ENCODE measurements around the gene C1RL.

Gene C1RL, protein sequence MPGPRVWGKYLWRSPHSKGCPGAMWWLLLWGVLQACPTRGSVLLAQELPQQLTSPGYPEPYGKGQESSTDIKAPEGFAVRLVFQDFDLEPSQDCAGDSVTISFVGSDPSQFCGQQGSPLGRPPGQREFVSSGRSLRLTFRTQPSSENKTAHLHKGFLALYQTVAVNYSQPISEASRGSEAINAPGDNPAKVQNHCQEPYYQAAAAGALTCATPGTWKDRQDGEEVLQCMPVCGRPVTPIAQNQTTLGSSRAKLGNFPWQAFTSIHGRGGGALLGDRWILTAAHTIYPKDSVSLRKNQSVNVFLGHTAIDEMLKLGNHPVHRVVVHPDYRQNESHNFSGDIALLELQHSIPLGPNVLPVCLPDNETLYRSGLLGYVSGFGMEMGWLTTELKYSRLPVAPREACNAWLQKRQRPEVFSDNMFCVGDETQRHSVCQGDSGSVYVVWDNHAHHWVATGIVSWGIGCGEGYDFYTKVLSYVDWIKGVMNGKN

DNA sequence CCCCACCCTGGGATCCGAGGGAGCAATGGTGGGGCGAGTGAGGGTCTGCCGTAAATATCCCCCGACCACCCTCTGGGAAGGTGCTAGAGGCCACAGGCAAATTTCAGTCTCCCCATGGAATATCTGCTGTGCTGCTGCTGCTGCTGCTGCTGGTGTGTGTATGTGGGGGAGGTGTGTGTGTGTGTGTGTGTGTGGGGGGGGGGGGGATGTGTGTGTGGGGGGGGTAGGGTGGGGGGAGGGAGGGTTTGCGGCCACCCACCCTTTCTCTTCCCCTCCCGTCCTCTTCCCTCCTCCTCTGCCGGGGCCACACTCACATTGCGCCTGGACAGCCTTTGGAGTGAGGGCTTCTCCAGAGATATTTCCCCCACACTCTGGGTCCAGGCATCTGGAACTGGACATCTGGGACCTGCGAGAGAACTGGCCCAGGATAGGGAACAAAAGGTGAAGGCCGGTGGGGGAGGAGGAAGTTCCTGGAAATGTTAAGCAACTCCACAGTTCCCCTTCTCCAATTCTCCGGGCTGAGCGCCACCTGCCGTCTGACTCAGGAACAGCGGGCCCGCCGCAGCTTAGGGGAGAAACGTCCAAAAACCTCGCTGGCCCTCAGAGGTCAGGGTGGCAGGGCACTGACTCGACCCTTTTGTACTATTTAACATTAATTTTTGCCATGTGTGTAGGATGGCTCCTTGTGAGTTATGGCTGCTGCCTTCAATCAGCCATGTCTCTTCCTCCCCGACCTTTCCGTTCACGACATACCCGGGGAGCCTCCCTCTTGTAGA, at the start of gene C1RL:
Gene C1RL (minus strand): TSS at position 419 of the 776 bp plus-strand sequence. CDS start 34 bp downstream, at position 385.
- DNase-seq (ENCODE audit: low read depth in 1 of 2, low spot score in 1 of 2): peak; percentile 71 to 73

DNA sequence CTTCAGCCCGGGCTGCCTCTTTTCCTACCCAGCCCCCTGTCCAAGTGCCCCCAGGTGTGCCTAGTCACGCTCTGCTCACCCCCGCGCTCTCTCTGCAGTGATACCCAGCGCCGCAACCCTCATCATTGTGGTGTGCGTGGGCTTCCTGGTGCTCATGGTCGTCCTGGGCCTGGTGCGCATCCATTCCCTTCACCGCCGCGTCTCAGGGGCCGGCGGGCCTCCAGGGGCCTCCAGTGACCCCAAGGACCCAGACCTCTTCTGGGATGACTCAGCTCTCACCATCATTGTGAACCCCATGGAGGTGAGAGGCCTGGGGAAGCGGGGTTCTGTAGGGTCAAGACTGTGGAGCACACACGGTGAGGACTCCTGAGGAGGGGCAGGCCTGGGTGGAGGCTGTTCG, 48.4 kb upstream of the C1RL start:
- no peak for DNase-seq (ENCODE audit: low read depth in 1 of 2, low spot score in 1 of 2)

DNA sequence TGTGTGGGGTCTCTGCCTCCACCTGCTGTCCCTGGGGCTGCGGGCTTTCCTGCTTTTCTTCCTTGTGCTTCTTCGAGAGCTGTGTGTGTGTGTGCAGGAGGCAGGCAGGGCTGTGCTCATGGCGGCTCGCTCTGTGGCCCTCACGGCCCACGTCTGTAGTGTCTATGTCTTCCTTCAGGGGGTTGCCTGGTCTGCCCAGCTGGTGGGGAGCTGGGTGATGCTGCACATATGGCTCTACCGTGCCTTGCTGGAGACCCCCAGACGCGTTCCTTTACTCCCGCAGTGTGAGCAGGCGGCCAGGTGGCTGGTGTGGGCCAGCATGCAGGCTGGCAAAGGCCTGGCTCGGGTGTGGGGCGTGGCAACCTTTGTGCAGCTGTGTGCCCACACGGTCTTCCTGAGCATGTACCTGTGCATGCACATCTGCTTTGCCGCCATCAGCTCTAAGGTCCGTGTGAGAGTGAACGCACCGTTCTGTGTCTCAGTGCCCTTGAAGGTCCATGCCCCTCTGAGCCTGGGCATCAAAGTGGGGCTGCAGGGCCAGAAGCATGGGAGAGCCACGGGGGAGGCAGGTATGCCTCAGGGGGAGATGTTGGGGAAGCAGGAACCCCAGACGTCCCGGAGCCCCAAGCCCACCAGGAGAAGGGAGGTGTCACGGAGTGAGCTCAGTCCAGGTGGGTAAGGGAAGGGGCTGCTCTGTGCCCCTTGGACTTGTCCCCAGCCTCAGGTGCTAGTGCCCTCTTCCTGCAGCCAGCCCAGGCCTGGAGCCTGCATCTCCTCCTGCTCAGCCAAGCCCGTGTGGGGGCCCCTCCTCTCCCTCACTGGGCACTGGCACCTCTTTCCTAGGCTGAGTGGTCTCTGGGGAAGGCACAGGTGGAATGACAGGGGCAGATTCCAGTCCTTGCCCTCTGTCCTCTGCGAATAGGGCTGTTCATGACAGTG, 47.5 kb upstream of the C1RL start:
- DNase-seq (ENCODE audit: low read depth in 1 of 2, low spot score in 1 of 2): no peak

DNA sequence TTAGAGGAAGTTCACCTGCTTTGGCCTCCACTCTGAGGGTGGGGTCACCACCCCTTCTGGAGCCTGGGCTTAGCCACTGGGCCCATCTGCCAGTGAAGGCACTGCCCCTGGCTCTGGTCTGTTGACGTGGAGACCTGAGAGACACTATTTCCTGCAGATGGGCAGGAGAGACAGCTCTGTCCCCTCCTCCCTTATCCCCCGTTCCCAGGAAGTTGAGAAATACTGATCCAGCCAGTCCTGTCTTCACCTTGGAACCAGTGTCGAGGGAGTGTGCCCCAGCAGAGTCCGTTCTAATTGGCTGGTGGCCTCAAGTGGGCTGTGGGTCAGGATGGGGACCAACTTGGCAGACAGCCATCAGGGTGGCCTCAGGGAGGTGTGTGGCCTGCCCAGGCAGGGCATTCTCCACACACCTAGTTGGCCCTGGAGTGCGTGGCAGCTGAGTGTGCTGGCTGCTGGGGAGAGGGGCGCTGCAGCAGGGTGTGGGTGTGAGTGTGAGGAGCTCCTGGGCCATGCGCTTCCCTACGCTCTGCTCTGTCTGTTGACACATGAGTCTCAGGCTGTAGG, 46.5 kb upstream of the C1RL start:
- no peak for DNase-seq (ENCODE audit: low read depth in 1 of 2, low spot score in 1 of 2)

DNA sequence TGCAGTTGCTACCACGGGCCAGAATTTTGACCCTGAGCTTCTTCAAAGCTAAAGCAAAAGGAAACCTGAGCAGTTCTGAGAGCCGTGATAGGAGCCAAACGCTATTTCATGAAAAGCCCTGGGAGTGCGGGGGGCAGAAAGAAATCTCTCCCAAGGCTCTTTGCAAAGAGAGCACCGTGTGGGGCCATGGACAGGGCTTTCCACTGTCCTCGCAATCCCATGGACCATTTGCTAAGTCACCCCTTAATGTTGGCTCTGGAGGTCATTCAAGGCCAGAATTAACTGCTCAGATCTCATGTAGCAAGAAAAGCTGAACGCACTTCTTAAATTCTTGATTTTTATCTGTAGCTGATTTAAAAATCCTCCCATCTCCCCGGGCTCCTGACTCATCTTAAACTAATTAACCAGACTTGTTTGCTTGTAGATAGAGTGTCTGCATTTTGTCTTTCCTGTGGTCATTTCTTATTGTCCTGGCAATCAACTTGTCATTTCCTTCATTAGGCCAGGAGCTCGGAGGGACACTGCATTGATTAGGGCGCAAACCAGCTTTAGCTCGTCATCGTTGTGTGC, 46.0 kb upstream of the C1RL start:
- DNase-seq (ENCODE audit: low read depth in 1 of 2, low spot score in 1 of 2): no peak

DNA sequence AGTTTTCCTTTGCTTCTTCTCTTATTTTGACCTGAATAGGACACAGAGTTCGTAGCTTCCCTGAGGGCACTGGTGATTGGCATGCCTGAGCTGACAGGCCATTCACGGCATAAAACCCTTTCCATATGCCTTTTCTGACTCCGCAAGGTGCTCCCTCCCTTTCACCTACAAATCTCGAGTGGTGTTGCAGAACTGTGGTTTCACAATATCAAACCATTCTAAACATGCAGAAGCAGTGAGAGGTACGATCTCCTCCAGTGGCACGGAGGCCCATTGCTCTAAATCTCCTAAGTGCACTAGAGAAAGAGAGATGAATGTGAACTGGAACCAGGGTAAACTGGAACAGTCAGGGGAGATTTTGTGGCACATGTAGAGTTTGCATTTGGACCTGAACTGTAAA, 45.0 kb upstream of the C1RL start:
- no peak for DNase-seq (ENCODE audit: low read depth in 1 of 2, low spot score in 1 of 2)

DNA sequence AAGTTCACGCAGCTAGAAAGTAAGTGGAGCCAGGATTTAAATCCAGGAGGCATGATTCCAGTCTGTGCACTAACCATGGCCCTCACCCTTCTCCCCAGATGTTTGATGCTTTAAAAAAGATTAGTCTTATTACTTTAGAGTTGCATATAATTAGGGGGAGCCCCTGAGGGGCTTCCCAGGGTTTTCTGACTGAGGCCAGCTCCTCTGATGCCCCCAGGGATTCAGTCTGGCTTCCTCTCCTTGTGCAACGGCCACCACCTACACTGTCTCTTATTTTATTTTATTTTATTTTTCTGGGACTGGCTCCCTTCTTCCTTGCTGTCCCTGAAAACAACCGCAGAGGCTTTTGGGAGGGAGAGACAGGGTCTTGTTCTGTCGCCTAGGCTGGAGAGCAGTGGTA, 43.8 kb upstream of the C1RL start:
- no peak for DNase-seq (ENCODE audit: low read depth in 1 of 2, low spot score in 1 of 2)

DNA sequence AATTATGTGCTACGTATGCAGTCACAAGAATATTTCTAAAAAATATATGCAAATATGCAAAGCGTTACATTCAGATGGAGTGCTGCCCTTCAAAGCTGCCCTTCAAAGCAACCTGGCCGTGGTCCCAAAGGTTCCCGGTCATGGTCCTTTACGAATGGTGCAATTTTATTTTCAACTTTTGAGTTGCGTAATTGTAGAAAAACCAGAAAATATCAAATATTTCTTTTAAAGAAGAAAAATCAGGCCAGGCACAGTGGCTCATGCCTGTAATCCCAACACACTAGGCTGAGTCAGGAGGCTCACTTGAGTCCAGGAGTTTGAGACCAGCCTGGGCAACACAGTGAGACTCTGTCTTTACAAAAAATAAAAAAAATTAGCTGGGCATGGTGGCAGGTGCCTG, 42.5 kb upstream of the C1RL start:
- no peak for DNase-seq (ENCODE audit: low read depth in 1 of 2, low spot score in 1 of 2)

DNA sequence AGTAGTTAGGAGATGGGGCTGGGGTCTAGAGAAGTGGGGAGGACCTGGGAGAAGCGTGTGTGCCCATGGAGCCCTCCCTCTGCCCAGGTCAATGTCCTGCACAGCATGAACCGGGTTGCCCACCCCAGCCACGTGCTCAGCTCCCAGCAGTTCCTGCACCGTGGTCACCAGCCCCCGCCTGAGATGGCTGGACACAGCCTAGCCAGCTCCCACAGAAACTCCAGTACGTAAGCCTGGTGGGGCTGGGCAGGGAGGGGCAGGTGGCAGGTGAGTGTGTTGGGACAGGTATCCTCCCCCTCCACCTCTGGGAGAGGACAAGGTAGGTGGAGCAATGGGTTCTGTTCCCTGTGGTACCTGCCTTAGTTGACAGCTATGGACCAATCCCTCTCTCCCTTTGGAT, 41.8 kb upstream of the C1RL start:
- no peak for DNase-seq (ENCODE audit: low read depth in 1 of 2, low spot score in 1 of 2)

DNA sequence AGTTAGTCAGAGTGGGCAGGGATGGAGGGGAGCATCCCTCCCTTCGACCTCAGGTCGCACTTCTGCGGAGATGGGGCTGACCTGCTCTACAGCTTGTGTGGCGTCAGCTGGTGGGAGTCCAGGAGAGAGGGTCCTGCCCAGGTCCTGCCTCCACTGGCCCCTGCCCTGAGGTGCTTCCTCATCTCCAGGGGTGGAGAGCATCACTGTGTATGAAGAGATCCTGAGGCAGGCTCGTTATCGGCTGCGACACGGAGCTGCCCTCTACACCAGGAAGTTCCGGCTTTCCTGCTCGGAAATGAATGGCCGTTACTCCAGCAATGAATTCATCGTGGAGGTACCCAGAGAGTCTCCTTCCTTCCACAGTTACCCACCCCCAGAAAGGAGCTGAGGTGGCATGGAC, 41.3 kb upstream of the C1RL start:
- DNase-seq (ENCODE audit: low read depth in 1 of 2, low spot score in 1 of 2): no peak

DNA sequence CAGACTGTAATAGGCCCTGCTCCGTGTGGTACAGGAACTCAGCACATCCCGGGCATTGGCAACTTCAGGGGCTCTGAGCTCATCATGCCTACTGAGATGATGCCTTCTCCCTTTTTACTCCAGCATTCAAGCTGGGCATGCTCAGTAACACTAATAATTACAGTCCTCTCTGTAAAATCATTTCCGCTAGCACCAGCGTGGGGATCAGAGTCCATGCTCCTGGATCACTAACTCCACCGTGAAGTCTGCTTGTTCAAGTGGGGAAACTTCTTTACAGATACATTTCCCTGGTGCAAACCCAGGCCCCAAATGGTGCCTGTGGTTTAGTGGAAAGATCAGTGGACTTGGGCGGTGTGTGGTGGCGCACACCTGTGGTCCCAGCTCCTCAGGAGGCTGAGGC, 37.9 kb upstream of the C1RL start:
- no peak for DNase-seq (ENCODE audit: low read depth in 1 of 2, low spot score in 1 of 2)

DNA sequence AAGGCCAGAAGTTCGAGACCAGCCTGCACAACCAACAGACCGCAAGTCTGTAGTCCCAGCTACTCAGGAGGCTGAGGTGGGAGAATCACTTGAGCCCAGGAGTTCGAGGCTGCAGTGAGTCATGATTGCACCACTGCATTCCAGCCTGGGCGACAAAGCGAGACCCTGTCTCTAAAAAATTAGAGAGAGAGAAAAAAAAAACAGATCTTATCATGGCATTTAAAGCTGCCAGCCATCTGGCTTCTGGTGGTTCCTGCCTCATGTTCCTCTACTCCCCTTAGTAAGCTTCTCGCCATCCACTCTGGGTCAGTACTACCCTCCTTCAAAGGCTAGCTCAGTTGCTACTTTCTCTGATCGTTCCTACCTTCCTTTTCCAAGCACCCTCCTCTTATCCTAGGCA, 37.2 kb upstream of the C1RL start:
- no peak for DNase-seq (ENCODE audit: low read depth in 1 of 2, low spot score in 1 of 2)

DNA sequence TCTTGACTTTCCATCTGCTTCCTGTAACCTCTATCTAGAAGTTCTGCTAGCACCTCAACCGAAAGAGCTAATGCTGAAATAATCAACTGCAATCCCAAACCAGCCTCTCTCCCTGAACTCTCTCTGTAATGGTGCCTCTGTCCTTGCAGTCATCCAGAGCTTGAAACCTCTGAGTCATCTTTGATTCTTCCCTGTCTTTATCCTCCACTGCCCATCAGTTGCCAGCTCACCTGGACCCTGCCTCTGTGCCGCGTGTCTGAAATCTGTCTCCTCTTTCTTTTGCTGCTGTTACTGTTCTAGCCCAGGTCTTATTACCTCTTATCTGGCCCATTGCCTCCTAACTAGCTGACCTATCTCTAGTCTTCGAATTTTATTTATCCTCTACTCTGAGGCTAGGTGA, 36.7 kb upstream of the C1RL start:
- DNase-seq (ENCODE audit: low read depth in 1 of 2, low spot score in 1 of 2): no peak

DNA sequence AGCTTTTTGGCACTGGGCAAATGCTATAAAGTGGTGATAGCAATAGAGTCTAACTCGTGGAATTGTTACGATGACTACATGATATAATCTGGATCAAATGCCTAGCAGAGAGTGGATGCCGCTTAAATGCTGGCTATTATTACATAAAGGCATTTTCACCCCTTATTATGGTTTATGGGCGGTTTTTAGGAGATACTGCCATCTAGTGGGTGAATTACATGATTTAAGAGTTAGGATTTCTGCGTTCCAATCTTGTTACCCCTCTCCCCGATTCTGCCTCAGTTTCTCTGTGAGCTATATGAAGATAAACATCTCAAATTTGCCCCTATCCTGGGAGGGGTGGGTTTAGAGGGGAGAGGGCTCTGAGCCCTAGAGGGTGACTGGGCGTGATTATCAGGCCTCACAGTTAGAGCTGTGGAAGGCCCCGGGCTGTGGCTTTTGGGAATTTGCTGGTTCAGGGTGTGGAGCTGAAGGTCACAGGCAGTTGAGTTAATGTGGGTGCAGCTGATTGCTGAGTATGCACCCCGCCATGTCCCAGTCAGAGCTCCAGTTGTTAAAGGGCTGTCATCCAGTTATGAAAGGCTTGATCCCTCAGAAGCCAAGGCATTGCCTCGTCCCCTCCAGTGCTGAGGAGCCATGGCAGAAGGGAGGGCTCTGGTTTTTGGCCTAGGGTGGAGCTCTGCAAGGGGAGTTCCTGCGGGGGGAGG, 35.6 kb upstream of the C1RL start:
- DNase-seq (ENCODE audit: low read depth in 1 of 2, low spot score in 1 of 2): no peak

DNA sequence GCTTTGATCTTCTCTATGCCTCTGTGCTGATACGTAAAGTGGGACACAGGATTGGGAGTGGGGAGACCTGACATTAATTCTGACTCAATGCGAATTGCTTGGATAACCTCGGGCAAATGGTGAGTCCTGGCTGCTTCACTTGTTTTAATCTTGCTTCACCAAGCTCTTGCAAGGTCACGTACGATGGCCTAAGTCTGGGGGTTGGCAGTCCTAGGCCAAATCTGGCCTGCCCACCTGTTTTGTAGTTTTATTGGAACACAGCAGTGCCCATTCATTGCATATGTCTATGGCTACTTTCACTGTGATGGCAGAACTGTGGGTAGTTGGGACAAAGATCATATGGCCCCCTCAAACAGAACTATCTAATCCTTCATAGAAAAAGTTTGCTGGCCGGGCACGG, 34.5 kb upstream of the C1RL start:
- no peak for DNase-seq (ENCODE audit: low read depth in 1 of 2, low spot score in 1 of 2)

DNA sequence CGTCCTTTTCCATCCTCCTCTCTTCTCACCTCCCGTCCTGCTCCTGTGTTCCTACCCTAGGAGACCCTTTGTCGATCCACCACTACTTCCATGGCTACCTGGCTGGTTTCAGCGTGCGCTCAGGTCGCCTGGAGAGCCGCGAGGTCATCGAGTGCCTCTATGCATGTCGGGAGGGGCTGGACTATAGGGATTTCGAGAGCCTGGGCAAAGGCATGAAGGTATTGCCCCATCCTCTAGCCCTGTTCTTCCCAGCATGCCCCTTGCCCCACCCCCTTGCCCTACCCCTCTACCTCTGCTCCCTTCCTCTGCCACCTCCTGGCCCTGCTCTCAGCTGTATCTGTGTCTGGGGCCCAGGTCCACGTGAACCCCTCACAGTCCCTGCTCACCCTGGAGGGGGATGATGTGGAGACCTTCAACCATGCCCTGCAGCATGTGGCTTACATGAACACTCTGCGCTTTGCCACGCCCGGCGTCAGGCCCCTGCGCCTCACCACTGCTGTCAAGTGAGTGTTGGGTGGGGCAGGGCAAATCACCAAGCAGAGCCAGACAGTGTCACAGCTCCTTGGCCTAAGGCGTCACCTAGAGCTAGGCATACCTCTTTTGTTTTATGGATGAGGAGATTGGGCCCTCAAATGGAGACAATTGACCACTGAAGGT, 33.9 kb upstream of the C1RL start:
- no peak for DNase-seq (ENCODE audit: low read depth in 1 of 2, low spot score in 1 of 2)

DNA sequence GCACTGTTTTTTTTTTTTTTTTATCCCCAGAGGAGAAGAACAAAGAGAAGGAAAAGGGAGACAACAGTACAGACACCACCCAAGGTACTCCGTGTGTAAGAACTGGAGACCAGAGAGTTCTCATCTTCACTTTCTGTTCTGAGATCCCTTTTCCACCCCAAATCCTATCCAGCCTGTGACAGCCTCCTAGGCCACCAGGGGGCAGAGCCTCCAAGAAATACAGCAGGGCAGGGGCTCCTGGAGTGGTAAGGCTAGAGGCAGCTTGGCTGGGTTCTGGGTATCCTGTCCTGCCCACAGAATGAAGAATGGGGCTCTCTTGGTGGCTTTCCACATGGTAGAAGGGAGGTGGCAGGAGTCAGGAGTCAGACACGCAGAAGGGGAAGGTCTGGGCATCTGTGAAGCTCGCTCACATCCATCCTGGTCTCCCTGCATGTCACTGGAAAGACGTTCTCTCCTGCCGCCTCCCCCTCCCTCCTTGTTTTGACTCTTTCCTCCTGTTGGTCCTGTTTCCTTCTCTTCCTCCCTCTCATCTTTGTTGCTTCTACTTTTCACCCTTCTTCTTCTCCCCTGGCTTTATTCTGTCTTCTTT, 33.1 kb upstream of the C1RL start:
- DNase-seq (ENCODE audit: low read depth in 1 of 2, low spot score in 1 of 2): peak in 1 of 2 donors; percentile 28

DNA sequence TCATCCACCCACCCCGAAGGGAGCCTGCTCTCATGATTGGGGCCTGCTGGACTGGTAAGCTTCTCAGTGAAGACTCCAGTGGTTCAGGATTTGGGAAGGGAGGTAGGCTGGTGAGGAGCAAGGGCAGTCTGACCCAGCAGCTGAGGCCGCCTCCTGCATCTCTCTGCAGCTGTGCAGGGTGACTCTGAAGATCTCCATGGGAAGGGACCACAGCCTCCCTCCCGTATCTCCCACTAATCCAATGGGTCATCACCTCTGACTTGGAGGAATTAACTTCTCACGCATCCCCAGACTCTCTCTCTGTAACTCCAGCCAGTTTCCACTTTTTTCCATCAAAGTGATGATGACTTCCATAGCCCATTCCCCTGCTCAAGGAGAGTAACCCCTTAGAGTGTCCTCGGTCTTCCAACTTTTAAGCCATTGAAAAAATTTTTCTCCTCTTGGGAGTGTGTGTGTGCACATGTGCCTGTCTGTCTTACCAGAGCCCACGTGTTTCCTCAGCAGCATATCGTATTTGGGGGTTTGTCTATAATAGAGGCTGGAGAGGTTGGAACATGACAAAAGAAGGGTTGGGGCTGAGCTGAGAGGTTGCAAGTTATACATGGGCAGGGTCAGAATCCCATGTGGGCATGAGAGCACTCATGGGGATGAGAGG, 32.5 kb upstream of the C1RL start:
- no peak for DNase-seq (ENCODE audit: low read depth in 1 of 2, low spot score in 1 of 2)

DNA sequence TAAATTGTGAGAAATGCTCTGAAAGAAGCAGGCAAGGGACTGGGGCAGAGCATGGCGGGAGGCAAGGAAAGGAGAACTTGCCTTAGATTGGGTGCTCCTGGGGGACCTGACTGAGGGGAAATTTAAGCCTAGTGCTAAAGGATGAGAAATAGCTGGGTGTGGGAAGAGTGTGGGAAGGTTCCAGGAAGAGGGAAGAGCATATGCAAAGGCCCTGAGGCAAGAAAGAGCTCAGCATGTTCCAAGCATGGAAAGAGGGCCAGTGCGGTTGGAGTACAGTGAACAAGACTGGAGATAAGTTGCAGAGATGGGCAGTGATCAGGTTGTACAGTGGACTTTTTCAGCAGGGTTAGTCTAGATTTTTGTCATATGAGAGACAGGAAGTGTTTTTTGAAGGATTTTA, 30.2 kb upstream of the C1RL start:
- no peak for DNase-seq (ENCODE audit: low read depth in 1 of 2, low spot score in 1 of 2)

Measured in activated T-helper 1 cell treated with anti-CD3 and anti-CD28 coated beads, Interleukin-2, amount 50 U/mL, for 16 hours (primary cell).